ENCODE data around the gene SP5.
A peak's percentile ranks its signal among the peaks of the same experiment; 100 is the strongest.
"Not testable (repeated sequence)": the region's sequence is repeated elsewhere in the genome, so short reads cannot be mapped to it uniquely, and the experiment has no call there.

The SP5 gene

DNA sequence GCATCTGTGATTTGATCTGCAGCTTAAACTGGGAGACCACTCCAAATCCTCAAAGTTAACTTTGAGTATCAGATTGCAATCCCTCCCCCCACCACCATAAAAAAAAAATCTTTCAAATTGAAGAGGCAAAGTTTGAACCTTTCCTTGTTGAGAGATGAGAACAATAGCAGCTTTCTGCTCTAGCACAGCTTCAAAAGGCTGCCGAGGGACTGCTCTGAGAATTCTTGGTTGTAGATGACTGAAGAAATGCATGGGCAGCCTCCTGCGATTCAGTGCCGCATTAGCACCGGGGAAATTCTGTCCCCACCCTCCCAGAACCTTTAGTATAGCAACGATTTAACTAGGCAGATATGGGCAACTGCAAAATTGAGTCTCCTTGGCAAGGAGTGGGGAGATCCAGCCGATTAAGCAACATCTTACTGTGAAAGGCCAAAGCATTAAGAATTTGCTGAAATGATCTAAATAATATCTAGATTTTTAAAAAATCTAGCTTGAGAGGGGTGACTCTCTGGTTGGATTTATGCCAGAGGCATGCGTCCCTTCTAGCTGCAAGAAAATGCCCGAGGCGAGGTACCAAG lies 3.9 kb upstream of the SP5 start:
- no peak for DNase-seq

- DNase-seq = no peak
These were observed 3.1 kb upstream of the SP5 start for GRCh38 chr2:170711774-170712652.

DNA sequence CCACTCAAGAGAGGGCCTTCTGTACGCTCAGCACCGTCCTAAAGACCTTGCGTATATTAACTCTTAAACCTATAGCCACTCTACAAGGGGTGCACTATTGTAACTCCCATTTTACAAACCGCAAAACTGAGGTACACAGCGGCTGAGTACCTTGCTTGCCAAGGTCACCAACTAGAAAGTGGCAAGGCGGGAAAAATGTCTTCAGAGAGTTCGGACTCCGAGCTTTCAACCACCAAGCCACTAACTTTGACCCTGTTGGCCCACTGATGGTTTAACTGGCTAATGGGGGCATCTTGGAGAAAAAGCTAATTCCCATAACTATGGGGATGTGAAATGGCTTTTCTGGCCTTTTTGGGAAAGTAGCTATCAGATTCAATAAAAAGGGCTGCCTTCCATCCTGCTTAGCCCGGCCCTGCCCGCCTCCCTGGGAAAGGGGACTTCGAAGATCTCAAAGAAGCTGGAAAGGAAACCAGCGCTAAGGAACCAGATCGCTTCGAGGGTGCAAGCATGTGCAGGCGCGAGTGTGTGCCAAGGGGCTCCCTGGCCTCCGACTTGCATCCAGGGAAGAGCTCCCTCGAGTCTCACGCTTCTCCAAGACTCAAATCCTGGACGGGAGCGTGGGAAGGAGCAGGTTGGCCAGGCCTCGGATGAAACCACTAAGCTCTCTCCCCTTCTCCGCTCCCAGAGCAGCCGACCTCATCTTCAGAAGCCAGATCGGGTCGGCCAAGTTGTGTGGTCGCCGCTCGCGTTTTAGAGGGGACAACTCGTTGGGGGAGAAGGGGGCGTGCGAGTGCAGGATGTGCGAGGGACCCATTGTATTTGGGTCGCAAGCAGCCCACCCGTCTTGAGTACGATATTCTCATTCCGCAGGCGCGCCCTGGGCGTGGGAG lies 2.2 kb upstream of the SP5 start:
- DNase-seq = no peak

GRCh38 chr2:170713543-170714380 lies 1.4 kb upstream of the SP5 start:
- DNase-seq = no peak

GRCh38 chr2:170714381-170715061 lies 616 bp upstream of the SP5 start:
- peak in 1 of 58 donors; percentile 54 for DNase-seq

DNA sequence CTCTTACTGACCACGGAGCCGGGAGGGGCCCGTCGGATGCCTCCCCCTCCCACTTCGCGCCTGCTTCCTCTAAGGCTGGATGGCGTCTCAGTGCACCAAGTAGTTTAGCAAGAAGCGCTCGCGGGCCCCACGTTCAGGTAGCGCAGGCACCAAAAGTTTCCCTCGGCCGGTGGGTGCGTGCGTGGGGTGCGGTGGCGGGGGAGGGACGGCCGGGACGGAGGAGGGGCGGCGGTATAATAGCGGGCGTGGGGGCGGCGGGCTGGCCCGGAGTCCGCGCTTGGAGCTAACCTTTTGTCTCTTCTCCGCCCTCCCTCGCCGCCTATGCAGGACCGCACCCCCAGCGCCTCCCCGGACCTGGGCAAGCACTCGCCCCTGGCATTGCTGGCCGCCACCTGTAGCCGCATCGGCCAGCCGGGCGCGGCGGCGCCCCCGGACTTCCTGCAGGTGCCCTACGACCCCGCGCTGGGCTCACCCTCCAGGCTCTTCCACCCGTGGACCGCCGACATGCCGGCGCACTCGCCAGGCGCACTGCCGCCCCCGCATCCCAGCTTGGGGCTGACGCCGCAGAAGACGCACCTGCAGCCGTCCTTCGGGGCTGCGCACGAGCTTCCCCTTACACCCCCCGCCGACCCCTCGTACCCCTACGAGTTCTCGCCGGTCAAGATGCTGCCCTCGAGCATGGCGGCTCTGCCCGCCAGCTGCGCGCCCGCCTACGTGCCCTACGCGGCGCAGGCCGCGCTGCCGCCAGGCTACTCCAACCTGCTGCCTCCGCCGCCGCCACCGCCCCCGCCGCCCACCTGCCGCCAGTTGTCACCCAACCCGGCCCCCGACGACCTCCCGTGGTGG lies 1.0 kb downstream of the SP5 start:
- no peak for DNase-seq

- DNase-seq = peak in 4 of 58 donors; percentile 6 to 14 (median 8)
These were observed 1.9 kb downstream of the SP5 start for GRCh38 chr2:170716851-170717598.

- DNase-seq = no peak
These were observed 2.4 kb downstream of the SP5 start for GRCh38 chr2:170717599-170717963.

DNA sequence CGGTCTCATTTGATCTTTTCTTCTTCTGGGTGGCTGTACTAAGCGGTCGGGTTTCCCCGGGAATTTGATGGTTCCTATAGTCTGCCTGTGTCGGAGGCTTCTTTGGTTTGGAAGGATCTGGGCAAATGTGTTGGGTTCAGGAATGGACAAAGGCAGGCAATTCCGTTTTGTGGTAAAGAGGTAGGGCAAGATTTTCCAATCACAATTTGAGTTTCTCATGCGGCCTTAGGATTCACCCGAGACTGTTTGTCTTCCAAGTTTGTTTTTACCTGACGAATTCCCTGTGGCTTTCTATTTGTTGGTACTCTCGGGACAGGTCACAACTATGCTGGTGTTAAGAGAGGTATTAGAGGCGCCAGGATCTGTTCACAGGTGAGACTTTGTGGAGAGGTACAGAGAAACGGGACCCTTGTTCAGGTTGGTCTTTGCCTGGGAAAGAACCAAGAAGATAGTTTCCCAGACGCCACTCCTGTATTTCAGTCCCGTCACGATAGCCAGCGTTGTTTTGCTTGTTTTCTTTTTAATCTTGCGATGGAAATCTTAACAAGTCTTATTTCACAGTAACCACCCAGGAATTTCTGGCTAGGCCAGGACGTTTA lies 3.0 kb downstream of the SP5 start:
- DNase-seq = no peak

DNA sequence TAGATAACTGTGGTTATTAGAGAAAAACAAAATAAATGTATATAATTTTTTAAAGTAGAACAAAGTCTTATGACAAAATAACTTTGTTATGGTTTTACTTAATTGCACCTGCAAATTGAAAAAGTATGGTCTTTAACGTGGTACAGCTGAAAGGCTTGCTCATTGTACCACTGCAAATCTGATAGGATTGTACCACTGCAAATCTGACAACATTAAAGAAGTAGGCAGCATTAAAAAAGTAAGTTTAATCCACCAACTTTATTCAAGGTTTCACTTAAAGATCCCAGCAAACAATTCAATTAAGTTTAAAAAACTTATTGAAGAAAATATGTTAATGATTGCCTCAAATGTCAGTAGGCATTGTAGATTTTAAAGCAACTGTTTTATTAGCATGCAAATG lies 4.7 kb downstream of the SP5 start:
- no peak for DNase-seq

- DNase-seq = no peak
These were observed 6.5 kb downstream of the SP5 start for GRCh38 chr2:170721678-170722077.

DNA sequence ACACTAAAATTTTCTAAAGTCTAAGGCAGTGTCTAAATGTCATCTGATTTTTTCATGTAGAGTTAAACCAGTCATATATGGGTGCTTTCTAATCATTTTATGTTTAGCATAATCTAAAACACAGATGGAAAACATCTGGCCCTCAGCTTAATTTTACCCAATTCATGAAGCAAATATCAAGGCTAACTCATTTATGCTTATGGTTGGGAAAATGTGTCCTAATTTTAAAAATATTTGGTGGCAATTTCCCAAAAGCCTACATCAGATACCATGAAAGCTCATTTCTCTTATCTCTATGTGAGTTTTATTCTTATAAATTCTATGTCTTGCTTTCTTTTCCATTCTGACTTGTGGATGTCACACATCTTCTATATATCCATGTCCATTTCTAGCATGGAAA lies 7.2 kb downstream of the SP5 start:
- no peak for DNase-seq

DNA sequence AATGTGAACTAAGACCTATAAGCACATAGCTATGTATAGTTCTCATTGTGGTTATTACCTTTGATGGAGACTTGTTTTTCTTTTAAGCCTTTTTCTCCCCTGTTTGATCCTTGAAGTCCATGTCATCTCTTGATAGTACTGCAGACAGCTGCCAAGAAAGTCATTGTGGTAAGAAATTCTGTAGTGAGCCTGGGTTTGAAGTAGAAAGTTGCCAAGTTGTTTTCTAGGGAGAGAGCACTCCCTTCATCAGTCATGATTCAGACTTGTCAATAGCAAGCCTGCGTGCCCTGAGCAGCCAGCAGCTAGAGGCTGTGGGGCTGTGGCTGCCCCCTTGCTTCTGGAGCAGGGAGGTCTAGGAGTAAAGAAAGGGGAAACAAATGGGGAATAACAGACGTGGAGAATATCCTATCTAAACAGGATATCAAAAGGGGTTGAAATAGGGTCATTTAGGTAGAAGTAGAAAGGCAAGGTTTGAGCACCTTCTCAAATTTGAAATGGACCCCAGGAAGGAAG lies 8.4 kb downstream of the SP5 start:
- no peak for DNase-seq

DNA sequence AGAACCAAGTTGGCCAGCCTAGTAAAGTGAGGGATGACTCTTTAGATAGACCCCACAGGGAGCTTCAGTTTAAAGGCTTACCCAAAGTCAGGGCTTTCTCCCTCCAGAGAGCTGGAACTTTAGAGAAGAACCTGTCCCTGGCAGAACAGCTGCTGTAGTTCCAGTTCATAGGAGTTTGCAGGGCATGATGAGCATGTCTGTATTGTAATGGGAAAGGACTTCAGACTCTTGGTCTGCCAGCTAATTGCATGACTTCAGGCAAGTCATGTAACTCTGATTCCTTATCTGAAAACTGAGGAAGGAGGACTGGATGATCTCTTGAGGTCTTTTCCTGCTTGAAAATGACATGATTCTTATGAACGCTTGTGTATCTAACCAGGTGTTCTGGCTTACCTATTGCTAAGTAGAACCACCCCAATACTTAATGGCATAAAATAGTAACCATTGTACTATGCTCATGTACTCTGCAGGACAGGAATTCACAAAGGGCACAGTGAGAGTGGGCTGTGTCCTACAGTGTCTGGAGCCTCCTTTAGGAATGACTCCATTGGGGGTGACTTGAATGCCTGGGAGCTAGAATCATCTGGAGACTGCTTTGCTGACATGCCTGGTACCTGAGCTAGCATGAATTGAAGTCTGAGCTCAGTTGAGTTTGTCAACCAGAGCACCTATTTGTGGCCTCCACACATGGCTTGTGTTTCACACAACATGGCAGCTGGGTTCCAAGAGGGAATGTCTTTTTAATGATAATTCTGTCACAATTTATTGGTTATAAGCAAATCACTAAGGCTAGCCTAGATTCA lies 18.9 kb downstream of the SP5 start:
- no peak for DNase-seq

- DNase-seq = not testable (repeated sequence)
These were observed 19.5 kb downstream of the SP5 start for GRCh38 chr2:170734601-170735000.

DNA sequence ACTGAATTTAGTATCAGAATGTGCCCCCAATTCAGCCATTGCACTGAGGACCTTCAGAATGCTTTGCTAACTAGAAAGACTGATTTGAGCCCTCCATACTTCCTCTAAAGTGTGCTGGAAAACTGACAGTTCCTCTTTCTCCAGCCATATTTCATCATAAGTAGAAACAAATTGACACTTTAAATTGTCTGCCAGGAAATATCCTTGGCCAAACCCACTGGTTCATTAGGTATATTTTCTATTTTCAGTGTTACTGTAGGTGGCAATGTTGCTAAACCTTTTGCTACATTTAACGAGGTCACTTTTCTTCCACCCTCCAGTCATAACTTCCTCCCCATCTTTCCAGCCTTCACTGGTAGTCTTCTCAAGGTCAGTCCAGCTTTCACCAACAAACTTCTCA lies 21.5 kb downstream of the SP5 start:
- no peak for DNase-seq

GRCh38 chr2:170737406-170737805 lies 22.3 kb downstream of the SP5 start:
- no peak for DNase-seq

Measured in anterior cingulate cortex (tissue), 58 donors.